ENCODE results near the gene EMILIN1. TPM values are rescaled to one million over a fixed set of nuclear protein-coding genes. Genes with fewer than 3 reads are reported as not detected.

Gene EMILIN1
- total and polyA plus RNA-seq, 2 of the 8 experiments (the other 6 are each of a cell fraction or from before 2014, with no cell fraction given): 1.9 to 3.0 TPM

DNA sequence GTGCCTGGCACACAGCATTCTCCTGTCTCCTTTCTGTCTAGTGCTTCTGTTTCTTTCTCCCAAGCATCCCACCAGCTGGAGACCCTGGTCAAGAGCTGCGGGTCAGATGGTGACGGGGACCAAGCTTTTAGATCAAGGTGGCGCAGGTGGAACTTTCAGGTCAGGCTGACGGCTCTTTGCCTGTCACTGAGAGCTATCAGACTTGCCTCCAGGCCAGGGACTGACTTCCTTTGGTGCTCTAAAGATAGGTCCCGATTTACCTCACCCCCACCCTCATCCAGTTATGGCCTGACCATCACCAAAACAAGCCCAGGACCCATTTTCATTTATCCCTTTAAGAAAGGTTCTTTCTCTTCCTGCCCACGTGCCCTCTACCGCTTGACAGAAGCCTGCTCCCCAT lies 1.2 kb upstream of the EMILIN1 start:
- POLR2A ChIA-PET (ENCODE audit: partially characterized antibody): interaction anchor here (0.6 to 1.6 kb wide), 5 partner anchors 16 to 139 kb away, joined by 3 to 6 read pairs (median 4); partner anchors contain the start of gene AGBL5
- Histone ChIP-seq H3K9me3 (ENCODE audit: insufficient read depth in 2 of 2, low read depth in 1 of 2, low read length in 1 of 2) (no peaks in the 10 kb centered on the region), H3K27me3 (replicated peaks in 1 of 4; ENCODE audit: control insufficient read depth in 3 of 4, extremely low read depth in 1 of 4, insufficient read depth in 3 of 4, low read length in 3 of 4) (0 out of 7 replicates have a peak, but pooled peaks cover 0 to 3% (median 0%) of the 10 kb centered on the region in 4 experiments), H4K20me1 (replicated peaks in 1 of 2; ENCODE audit: control insufficient read depth in 1 of 2, insufficient read depth in 2 of 2, low read length in 2 of 2) (no peaks in the 10 kb centered on the region), H3K4ac (replicated peaks; ENCODE audit: insufficient read length, low read depth, low read length) (no peak overlapping the region), H3K9ac (replicated peaks in 1 of 4; ENCODE audit: extremely low read depth in 1 of 4, low read depth in 3 of 4, low read length in 3 of 4) (no peak overlapping the region), H3K4me2 (ENCODE audit: insufficient read depth in 1 of 2, low read depth in 2 of 2, low read length in 2 of 2) (no peak overlapping the region), H2BK120ac (replicated peaks; ENCODE audit: low read depth, low read length) (no peak overlapping the region), H4K5ac (ENCODE audit: insufficient read length, low read depth, low read length) (no peak overlapping the region), H2AFZ (ENCODE audit: low read length) (no peak overlapping the region), H2BK20ac (ENCODE audit: low read length) (no peak overlapping the region), H2AK5ac (ENCODE audit: low read depth, low read length) (no peak overlapping the region), H2BK5ac (ENCODE audit: low read depth, low read length) (no peak overlapping the region), H3K36me3 (ENCODE audit: control insufficient read depth in 2 of 4, insufficient read depth in 4 of 4, low read length in 3 of 4) (no peaks in the 10 kb centered on the region), H3K18ac (ENCODE audit: extremely low read depth, low read length) (no peak overlapping the region), H4K91ac (replicated peaks; ENCODE audit: insufficient read length, low read length) (no peak overlapping the region), H4K8ac (ENCODE audit: extremely low read depth, insufficient read depth, low read length) (no peak overlapping the region), H2BK15ac (ENCODE audit: low read length) (0 out of 2 replicates have a peak overlapping the region, but pooled peaks have one; percentile 10), H3K56ac (replicated peaks; ENCODE audit: insufficient read length, low read depth, low read length) (no peak overlapping the region), H3K79me2 (ENCODE audit: control insufficient read depth in 1 of 2, insufficient read depth in 2 of 2, low read length in 2 of 2) (no peaks in the 10 kb centered on the region), H3K23ac (ENCODE audit: insufficient read length) (no peak overlapping the region), H3K23me2 (ENCODE audit: low read depth, low read length) (peaks cover 6% of the 10 kb centered on the region; the same call in 1 of the 2 replicates), H3K4me3 (ENCODE audit: extremely low read depth in 1 of 4, insufficient read depth in 2 of 4, low read depth in 3 of 4, low read length in 4 of 4) (no peak overlapping the region), H3K27ac (ENCODE audit: low read depth, low read length) (no peak overlapping the region), H3K4me1 (replicated peaks in 1 of 4; ENCODE audit: control insufficient read depth in 3 of 4, insufficient read depth in 4 of 4, low read length in 3 of 4) (peaks cover 0 to 24% (median 15%) of the 10 kb centered on the region in 4 experiments; a peak in 6 of 7 replicates), H3K79me1 (ENCODE audit: low read depth, low read length) (no peaks in the 10 kb centered on the region), H2BK12ac (ENCODE audit: low read depth, low read length) (no peak overlapping the region), H3K14ac (ENCODE audit: insufficient read length) (no peak overlapping the region)
- CTCF ChIA-PET (ENCODE audit: partially characterized antibody): interaction anchor here (0.9 to 16.5 kb wide), 4 partner anchors 8 to 224 kb away, joined by 3 to 160 read pairs (median 4); partner anchors contain the start of genes AGBL5 and KHK
- DNase-seq (ENCODE audit: low read depth in 1 of 2, low spot score in 2 of 2) (no peak), FAIRE-seq (no peak)
- WGBS, 2 experiments (ENCODE audit: extremely low coverage in 1 of 2, insufficient coverage in 1 of 2, insufficient read length in 1 of 2, insufficient replicate concordance in 2 of 2, low coverage in 1 of 2, low lambda C conversion rate in 2 of 2, missing lambda C conversion rate in 1 of 2): 86% methylated on average over 7 of the region's 7 CpGs; no CpG with 5 or more reads in 1 of the 2 experiments
- TF ChIP-seq TAF7 (optimal IDR thresholded peaks at IDR 0.05; ENCODE audit: borderline replicate concordance, low read depth, low read length) (no peak), CEBPB (IDR thresholded peaks at IDR 0.05; ENCODE audit: low read depth, low read length) (no peak), ASH2L (IDR thresholded peaks at IDR 0.05; ENCODE audit: low read length) (no peak), NRF1 (IDR thresholded peaks at IDR 0.05; ENCODE audit: low read depth, low read length) (no peak), MAX (IDR thresholded peaks at IDR 0.05) (no peak), RBBP5 (IDR thresholded peaks at IDR 0.05; ENCODE audit: borderline replicate concordance, low read depth, low read length) (no peak), EZH2 (IDR thresholded peaks at IDR 0.05; ENCODE audit: low read depth, low read length, severe bottlenecking) (no peak), SAP30 (IDR thresholded peaks at IDR 0.05; ENCODE audit: insufficient read depth, insufficient replicate concordance, low read length) (no peak), SIN3A (conservative IDR thresholded peaks at IDR 0.05 in 1 of 2, IDR thresholded peaks at IDR 0.05 in 1 of 2; ENCODE audit: low read depth in 1 of 2, low read length in 2 of 2) (no peak), POLR2A (IDR thresholded peaks at IDR 0.05; ENCODE audit: control extremely low read depth in 1 of 2, low read depth in 2 of 2, low read length in 2 of 2) (no peak), SP1 (IDR thresholded peaks at IDR 0.05; ENCODE audit: low read depth, low read length) (no peak), CTBP2 (IDR thresholded peaks at IDR 0.05; ENCODE audit: borderline replicate concordance, insufficient read depth, insufficient read length, low read length) (no peak), TAF1 (IDR thresholded peaks at IDR 0.05; ENCODE audit: low read depth, low read length) (no peak), CREB1 (IDR thresholded peaks at IDR 0.05) (no peak)

Data from H1 (cell line).